HepG2 (cell line): ENCODE measurements around the gene ARMH1. TPM values are rescaled to one million over a fixed set of nuclear protein-coding genes. Genes with fewer than 3 reads are reported as not detected.

Experiments used
- ATAC-seq: fragments of 200-7000 bp; cut with Tn5 transposase; 3 replicates; pipeline ENCODE4 v1.9.1; 2020; ENCODE audit warnings: mild to moderate bottlenecking, moderate library complexity
- BruUV-seq: library from RNA; stranded (reverse); fragments of 400-500 nt; replicated peaks from 2 replicates; lab custom pipeline; 2021; lab: Mats Ljungman, UMichigan
- CTCF ChIA-PET: fragments of 300-600 bp; formaldehyde crosslinking; extraction: SDS; loops from one replicate; lab custom pipeline; 2021; ENCODE audit warnings: low total read pairs, inconsistent platforms, low intra/inter-chr PET ratio; lab: Yijun Ruan, JAX
- POLR2A ChIA-PET: fragments of 350-600 bp; sonication (Branson Sonifier 250); formaldehyde crosslinking; loops from one replicate; lab custom pipeline; 2020; ENCODE audit warnings: antibody characterized with exemption, inconsistent platforms; lab: Yijun Ruan, JAX
- DNase-seq: peaks from one replicate; pipeline ENCODE4 v3.0.0-alpha.2; 2015; ENCODE audit warnings: low spot score
- FAIRE-seq: peaks from 3 replicates; lab custom pipeline; 2011; peaks lifted over from hg19 to GRCh38; lab: Jason Lieb, UNC
- H2AFZ ChIP-seq: one replicate; pipeline ENCODE4 v1.6.1; 2011; ENCODE audit warnings: low read length, inconsistent platforms
- H3K27ac ChIP-seq: fragments of 300-600 bp; 3 replicates; pipeline ENCODE4 v1.8.0; 2011; ENCODE audit warnings: mixed run types, mild to moderate bottlenecking, mixed read lengths, low read length, inconsistent platforms; ENCODE audit not compliant: insufficient read depth; ENCODE audit errors: extremely low read length
- H3K27me3 ChIP-seq, 2 experiments: fragments of 200-600 bp in 1 of 2; 2 replicates in 1 of 2; 3 replicates in 1 of 2; pipeline versions ENCODE4 v1.6.0 to v1.8.0; 2011; ENCODE audit warnings: low read length in 2 of 2, mild to moderate bottlenecking in 2 of 2, moderate library complexity in 2 of 2, inconsistent platforms in 1 of 2; ENCODE audit not compliant: insufficient read depth in 2 of 2, control insufficient read depth in 1 of 2
- H3K36me3 ChIP-seq, 2 experiments: fragments of 200-600 bp in 1 of 2; replicated peaks in 1 of 2; 2 replicates in 1 of 2; 3 replicates in 1 of 2; pipeline versions ENCODE4 v1.5.1 to v1.8.0; 2011; ENCODE audit warnings: low read length in 2 of 2, inconsistent platforms in 1 of 2; ENCODE audit not compliant: insufficient read depth in 2 of 2, control insufficient read depth in 1 of 2
- H3K4me1 ChIP-seq: 2 replicates; pipeline ENCODE4 v1.5.1; 2012; ENCODE audit warnings: low read length, inconsistent platforms; ENCODE audit not compliant: insufficient read depth
- H3K4me2 ChIP-seq: 2 replicates; pipeline ENCODE4 v1.6.0; 2011; ENCODE audit warnings: low read depth, low read length, inconsistent platforms
- H3K4me3 ChIP-seq, 3 experiments: fragments of 200-600 bp in 1 of 3; sonication (generic), shearing (Covaris generic) in 1 of 3; replicated peaks in 1 of 3; 2 replicates each; pipeline ENCODE4 v1.5.1; 2011 to 2016; ENCODE audit warnings: low read length in 3 of 3, inconsistent platforms in 2 of 3, low read depth in 2 of 3, mild to moderate bottlenecking in 2 of 3, control low read depth in 1 of 3, mixed read lengths in 1 of 3; ENCODE audit not compliant: insufficient read depth in 1 of 3
- H3K79me2 ChIP-seq: one replicate; pipeline ENCODE4 v1.6.1; 2011; ENCODE audit warnings: low read length, inconsistent platforms; ENCODE audit not compliant: insufficient read depth
- H3K9ac ChIP-seq: 2 replicates; pipeline ENCODE4 v1.6.0; 2011; ENCODE audit warnings: mild to moderate bottlenecking, low read depth, low read length, inconsistent platforms; ENCODE audit not compliant: insufficient read depth
- H3K9me3 ChIP-seq: 2 replicates; pipeline ENCODE4 v1.5.1; 2012; ENCODE audit warnings: mild to moderate bottlenecking, low read length
- H4K20me1 ChIP-seq: 2 replicates; pipeline ENCODE4 v1.6.0; 2011; ENCODE audit warnings: inconsistent platforms, mild to moderate bottlenecking, low read length, moderate library complexity; ENCODE audit not compliant: insufficient read depth
- AGO2 ChIP-seq: fragments of 200-400 bp; formaldehyde crosslinking; optimal IDR thresholded peaks from 2 replicates; pipeline ENCODE3; 2017; ENCODE audit warnings: mild to moderate bottlenecking, low read depth, low read length, moderate library complexity
- CBX1 ChIP-seq: IDR thresholded peaks from one replicate; pipeline ENCODE4 v1.6.1; 2016; ENCODE audit warnings: antibody characterized with exemption, low read depth
- SMARCE1 ChIP-seq: fragments of 450-650 bp; IDR thresholded peaks from 2 replicates; pipeline ENCODE4 v1.6.1; 2017; ENCODE audit warnings: borderline replicate concordance
- STAT5B ChIP-seq: sonication (generic); formaldehyde crosslinking; IDR thresholded peaks from 2 replicates; pipeline ENCODE4 v1.4.0; 2020; ENCODE audit warnings: missing genetic modification reagents
- ZFP91 ChIP-seq: sonication (generic); formaldehyde crosslinking; IDR thresholded peaks from 2 replicates; pipeline ENCODE4 v1.9.0; 2022; ENCODE audit warnings: missing genetic modification reagents, mild to moderate bottlenecking, borderline replicate concordance
- ZNF609 ChIP-seq: sonication (generic); formaldehyde crosslinking; IDR thresholded peaks from 2 replicates; pipeline ENCODE4 v1.4.0; 2020; ENCODE audit warnings: mild to moderate bottlenecking, missing genetic modification reagents, borderline replicate concordance
- WGBS: methylation state at CpG from one replicate; pipeline ENCODE4 v1.1.6; 2017; ENCODE audit warnings: low lambda C conversion rate; 5-methylcytosine and 5-hydroxymethylcytosine counted together
- in situ Hi-C: cut with HindIII; loops from 2 replicates; pipeline ENCODE4 v1.10.0; 2017; ENCODE audit warnings: low pct_unique_long_range_greater_than_20kb; ENCODE audit not compliant: extremely low pct_ligation_motif_present
- intact Hi-C: fragments of 100-400 bp; cut with micrococcal nuclease; formaldehyde crosslinking; loops from one replicate; pipeline ENCODE4 v1.10.0; 2022; ENCODE audit not compliant: unreplicated experiment
- polyA plus RNA-seq, 8 experiments: library from polyadenylated mRNA; depleted of rRNA in 3 of 8; stranded (reverse) in 7 of 8; unstranded in 1 of 8; fragments of >200 nt; fragmentation: Illumina TruSeq in 4 of 8; extraction: Trizol in 4 of 8; gene quantifications; 2 replicates each; pipeline versions ENCODE4 v1.2.1 to v1.2.3, GENCODE V29; 2011 to 2016; ENCODE audit warnings: low read depth in 4 of 8, missing spikeins in 1 of 8, mixed read lengths in 1 of 8; ENCODE audit not compliant: insufficient read depth in 1 of 8
- total RNA-seq, 5 experiments: library from RNA; depleted of rRNA; stranded (reverse); fragments of >200 nt; fragmentation: Illumina TruSeq; extraction: Trizol; gene quantifications; 2 replicates each; pipeline ENCODE4 v1.2.3, GENCODE V29; 2016; ENCODE audit warnings: low read depth in 1 of 5
- TF ChIP-seq, protein P1 (sequence below), 2 experiments: sonication (generic) in 1 of 2; formaldehyde crosslinking in 1 of 2; IDR thresholded peaks; 2 replicates each; pipeline versions ENCODE4 v1.4.0 to v1.6.1; 2016 to 2020; ENCODE audit warnings: borderline replicate concordance in 1 of 2, low read depth in 1 of 2, mild to moderate bottlenecking in 1 of 2, missing genetic modification reagents in 1 of 2

The ARMH1 gene
- total and polyA plus RNA-seq, 2 of the 13 experiments (the other 11 are each of a cell fraction or from before 2014, with no cell fraction given) = 0.69 TPM; not detected in 1

- TF ChIP-seq ZFP91 (CRISPR knock-in tag) = no peak
These were observed 30.7 kb upstream of the ARMH1 start (continued) for GRCh38 chr1:44643721-44644334.

- CTCF ChIA-PET = no interaction called here
- 98% methylated on average over 7 of the region's 7 CpGs for WGBS
- ATAC-seq = no peak
These were observed 29.7 kb upstream of the ARMH1 start for GRCh38 chr1:44644806-44645205.

More at GRCh38 chr1:44644806-44645205, 29.7 kb upstream of the ARMH1 start:
- H3K27ac ChIP-seq = no peak overlapping the region
- DNase-seq = no peak
- H3K4me2 ChIP-seq = no peak overlapping the region
- in situ Hi-C loops = no loop called here
- H3K4me1 ChIP-seq = no peaks in the 10 kb centered on the region
- H3K9ac ChIP-seq = no peak overlapping the region
- TF ChIP-seq STAT5B (no peak), AGO2 (peak; percentile 14), CBX1 (no peak), SMARCE1 (no peak), ZNF609 (no peak)
- TF ChIP-seq, protein P1, sequence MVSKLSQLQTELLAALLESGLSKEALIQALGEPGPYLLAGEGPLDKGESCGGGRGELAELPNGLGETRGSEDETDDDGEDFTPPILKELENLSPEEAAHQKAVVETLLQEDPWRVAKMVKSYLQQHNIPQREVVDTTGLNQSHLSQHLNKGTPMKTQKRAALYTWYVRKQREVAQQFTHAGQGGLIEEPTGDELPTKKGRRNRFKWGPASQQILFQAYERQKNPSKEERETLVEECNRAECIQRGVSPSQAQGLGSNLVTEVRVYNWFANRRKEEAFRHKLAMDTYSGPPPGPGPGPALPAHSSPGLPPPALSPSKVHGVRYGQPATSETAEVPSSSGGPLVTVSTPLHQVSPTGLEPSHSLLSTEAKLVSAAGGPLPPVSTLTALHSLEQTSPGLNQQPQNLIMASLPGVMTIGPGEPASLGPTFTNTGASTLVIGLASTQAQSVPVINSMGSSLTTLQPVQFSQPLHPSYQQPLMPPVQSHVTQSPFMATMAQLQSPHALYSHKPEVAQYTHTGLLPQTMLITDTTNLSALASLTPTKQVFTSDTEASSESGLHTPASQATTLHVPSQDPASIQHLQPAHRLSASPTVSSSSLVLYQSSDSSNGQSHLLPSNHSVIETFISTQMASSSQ (IDR thresholded peaks at IDR 0.05; ENCODE audit: low read depth) = no peak
- TF ChIP-seq, protein P1 (CRISPR knock-in tag; IDR thresholded peaks at IDR 0.05; ENCODE audit: borderline replicate concordance) = no peak
- FAIRE-seq = no peak
- H3K79me2 ChIP-seq = no peaks in the 10 kb centered on the region
- no peaks in the 10 kb centered on the region for H3K9me3 ChIP-seq
- peaks cover 54 to 94% of the 10 kb centered on the region in 2 experiments for H3K36me3 ChIP-seq
- no peaks in the 10 kb centered on the region for H3K27me3 ChIP-seq
- POLR2A ChIA-PET = no interaction called here
- H4K20me1 ChIP-seq = no peaks in the 10 kb centered on the region
- intact Hi-C loops = no loop called here
- BruUV-seq = no TSS peak
- H2AFZ ChIP-seq = no peak overlapping the region
- H3K4me3 ChIP-seq = no peak overlapping the region
